Smooth muscle cell (in vitro differentiated cells): ENCODE results near the gene ALG11. TPM values are rescaled to one million over a fixed set of nuclear protein-coding genes. Genes with fewer than 3 reads are reported as not detected.
A peak's percentile ranks its signal among the peaks of the same experiment; 100 is the strongest.

Experiments used
- DNase-seq: peaks from one replicate; lab custom pipeline; 2025; ENCODE audit not compliant: unreplicated experiment; lab: John Stamatoyannopoulos, UW
- H2AFZ ChIP-seq: fragments of 200-600 bp; sonication (generic); 2 replicates; pipeline ENCODE4 v1.6.0; 2016; ENCODE audit warnings: antibody characterized with exemption, low read depth, mild to moderate bottlenecking
- H3F3A ChIP-seq: fragments of 200-600 bp; sonication (generic); 2 replicates; pipeline ENCODE4 v1.6.0; 2017; ENCODE audit warnings: antibody characterized with exemption, low read depth
- H3K27ac ChIP-seq: fragments of 200-600 bp; sonication (generic); 2 replicates; pipeline ENCODE4 v1.5.1; 2016; ENCODE audit warnings: low read depth, mild to moderate bottlenecking
- H3K27me3 ChIP-seq: fragments of 200-600 bp; sonication (generic); 2 replicates; pipeline ENCODE4 v1.6.1; 2016; ENCODE audit warnings: low read depth, mild to moderate bottlenecking
- H3K36me3 ChIP-seq: fragments of 200-600 bp; sonication (generic); 2 replicates; pipeline ENCODE4 v1.5.1; 2016; ENCODE audit warnings: low read depth
- H3K4me1 ChIP-seq: fragments of 200-600 bp; sonication (generic); 2 replicates; pipeline ENCODE4 v1.5.1; 2016; ENCODE audit warnings: low read depth
- H3K4me2 ChIP-seq: fragments of 200-600 bp; sonication (generic); 2 replicates; pipeline ENCODE4 v1.6.0; 2016; ENCODE audit warnings: mild to moderate bottlenecking
- H3K4me3 ChIP-seq: fragments of 200-600 bp; sonication (generic); 2 replicates; pipeline ENCODE4 v1.5.1; 2016; ENCODE audit warnings: mild to moderate bottlenecking
- H3K79me2 ChIP-seq: fragments of 200-600 bp; sonication (generic); 2 replicates; pipeline ENCODE4 v1.6.0; 2016; ENCODE audit warnings: low read depth, mild to moderate bottlenecking
- H3K9ac ChIP-seq: fragments of 200-600 bp; sonication (generic); 2 replicates; pipeline ENCODE4 v1.6.0; 2016; ENCODE audit warnings: low read depth
- H3K9me3 ChIP-seq: fragments of 200-600 bp; sonication (generic); replicated peaks from 2 replicates; pipeline ENCODE4 v1.5.1; 2016; ENCODE audit warnings: low read depth
- H4K20me1 ChIP-seq: fragments of 200-600 bp; sonication (generic); 2 replicates; pipeline ENCODE4 v1.6.0; 2016; ENCODE audit warnings: low read depth
- WGBS: methylation state at CpG from one replicate; pipeline ENCODE4 v1.1.7; 2016; ENCODE audit warnings: low lambda C conversion rate; 5-methylcytosine and 5-hydroxymethylcytosine counted together
- polyA plus RNA-seq: library from polyadenylated mRNA; unstranded; fragments of >200 nt; fragmentation: Nextera tagmentation; extraction: Ambion mirVana; gene quantifications from 2 replicates; pipeline ENCODE4 v1.2.1, GENCODE V29; 2016
- total RNA-seq: library from RNA; depleted of rRNA; stranded (reverse); fragments of >200 nt; gene quantifications from 2 replicates; pipeline ENCODE4 v1.2.3, GENCODE V29; 2014
- TF ChIP-seq, protein P1 (sequence below): fragments of 200-600 bp; sonication (generic); IDR thresholded peaks from 2 replicates; pipeline ENCODE4 v1.5.1; 2017; ENCODE audit warnings: borderline replicate concordance, mild to moderate bottlenecking, antibody characterized with exemption; ENCODE audit not compliant: insufficient read depth, poor library complexity, severe bottlenecking

The ALG11 gene
- total and polyA plus RNA-seq, 2 experiments from 2014 or later = 28.4 to 34.7 TPM

DNA sequence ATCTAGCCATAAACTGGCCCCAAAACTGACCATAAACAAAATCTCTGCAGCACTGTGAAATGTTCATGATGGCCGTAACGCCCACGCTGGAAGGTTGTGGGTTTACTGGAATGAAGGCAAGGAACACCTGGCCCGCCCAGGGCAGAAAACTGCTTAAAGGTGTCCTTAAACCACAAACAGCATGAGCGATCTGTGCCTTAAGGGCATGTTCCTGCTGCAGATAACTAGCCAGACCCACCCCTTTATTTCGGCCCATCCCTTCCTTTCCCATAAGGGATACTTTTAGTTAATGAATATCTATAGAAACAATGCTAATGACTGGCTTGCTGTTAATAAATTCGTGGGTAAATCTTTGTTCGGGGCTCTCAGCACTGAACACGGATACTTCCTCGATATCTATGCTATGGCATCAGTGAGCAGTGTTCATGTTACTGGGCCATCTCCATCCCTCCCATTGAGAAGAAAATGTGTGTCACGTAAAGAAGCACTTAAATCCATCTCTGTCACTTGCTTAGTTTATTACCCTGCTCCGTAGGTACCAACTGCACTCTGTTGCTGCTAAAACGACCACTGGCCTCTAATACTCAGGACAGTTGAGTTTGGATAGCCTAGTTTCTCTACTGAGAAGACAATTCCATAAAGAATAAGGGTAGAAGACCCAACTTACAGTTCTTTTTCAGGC lies 6.2 kb upstream of the ALG11 start:
- no peaks in the 10 kb centered on the region for H3F3A ChIP-seq
- H4K20me1 ChIP-seq = peaks cover 13% of the 10 kb centered on the region
- no peak for DNase-seq
- no peaks in the 10 kb centered on the region for H3K27me3 ChIP-seq
- no peak overlapping the region for H2AFZ ChIP-seq
- no peaks in the 10 kb centered on the region for H3K9me3 ChIP-seq
- peaks cover 5% of the 10 kb centered on the region for H3K4me1 ChIP-seq
- WGBS = 84% methylated on average over 13 of the region's 13 CpGs
- peaks cover 95% of the 10 kb centered on the region for H3K79me2 ChIP-seq
- no peak overlapping the region for H3K27ac ChIP-seq
- H3K36me3 ChIP-seq = no peaks in the 10 kb centered on the region
- H3K4me3 ChIP-seq = no peak overlapping the region
- no peak overlapping the region for H3K9ac ChIP-seq
- H3K4me2 ChIP-seq = no peak overlapping the region
- TF ChIP-seq, protein P1, sequence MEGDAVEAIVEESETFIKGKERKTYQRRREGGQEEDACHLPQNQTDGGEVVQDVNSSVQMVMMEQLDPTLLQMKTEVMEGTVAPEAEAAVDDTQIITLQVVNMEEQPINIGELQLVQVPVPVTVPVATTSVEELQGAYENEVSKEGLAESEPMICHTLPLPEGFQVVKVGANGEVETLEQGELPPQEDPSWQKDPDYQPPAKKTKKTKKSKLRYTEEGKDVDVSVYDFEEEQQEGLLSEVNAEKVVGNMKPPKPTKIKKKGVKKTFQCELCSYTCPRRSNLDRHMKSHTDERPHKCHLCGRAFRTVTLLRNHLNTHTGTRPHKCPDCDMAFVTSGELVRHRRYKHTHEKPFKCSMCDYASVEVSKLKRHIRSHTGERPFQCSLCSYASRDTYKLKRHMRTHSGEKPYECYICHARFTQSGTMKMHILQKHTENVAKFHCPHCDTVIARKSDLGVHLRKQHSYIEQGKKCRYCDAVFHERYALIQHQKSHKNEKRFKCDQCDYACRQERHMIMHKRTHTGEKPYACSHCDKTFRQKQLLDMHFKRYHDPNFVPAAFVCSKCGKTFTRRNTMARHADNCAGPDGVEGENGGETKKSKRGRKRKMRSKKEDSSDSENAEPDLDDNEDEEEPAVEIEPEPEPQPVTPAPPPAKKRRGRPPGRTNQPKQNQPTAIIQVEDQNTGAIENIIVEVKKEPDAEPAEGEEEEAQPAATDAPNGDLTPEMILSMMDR = no peak

DNA sequence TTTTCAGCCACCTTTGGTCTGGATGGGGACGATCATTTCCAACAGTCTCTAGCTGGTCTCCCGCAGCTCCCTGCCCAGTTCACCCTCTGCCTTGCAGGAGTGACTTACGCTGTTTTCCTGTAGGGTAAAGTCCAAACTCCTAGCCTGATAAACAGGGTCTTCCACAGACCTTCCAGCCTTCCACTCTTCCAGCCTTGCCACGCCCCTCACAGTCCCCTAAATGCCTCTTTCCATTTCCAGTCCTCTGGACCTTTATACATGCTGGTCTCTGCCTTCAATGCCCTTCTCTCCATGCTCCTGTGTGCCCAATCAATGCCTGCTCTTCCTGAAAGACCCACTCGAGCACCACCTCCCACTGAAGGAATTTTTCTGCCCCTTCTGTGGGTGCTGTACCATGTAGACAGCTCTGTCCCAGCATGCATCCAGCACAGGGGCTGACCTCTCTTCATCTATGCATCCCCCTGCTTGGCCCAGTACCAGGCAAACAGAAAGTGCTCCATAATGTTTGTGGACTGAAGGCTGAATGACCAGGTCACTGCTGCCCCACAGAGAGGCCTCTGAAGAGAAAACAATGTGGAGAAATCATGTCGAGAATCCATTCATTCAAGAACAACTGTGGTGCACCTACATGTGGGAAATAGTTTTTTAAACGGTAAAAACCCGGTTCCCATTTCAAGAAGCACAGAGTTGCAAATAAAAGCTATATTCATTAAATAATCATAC lies 5.5 kb upstream of the ALG11 start:
- WGBS = 90% methylated on average over 8 of the region's 8 CpGs
- H3F3A ChIP-seq = no peaks in the 10 kb centered on the region
- peaks cover 8% of the 10 kb centered on the region for H4K20me1 ChIP-seq
- H3K79me2 ChIP-seq = peaks cover 95% of the 10 kb centered on the region
- H3K9me3 ChIP-seq = no peaks in the 10 kb centered on the region
- H3K27me3 ChIP-seq = no peaks in the 10 kb centered on the region
- H3K4me1 ChIP-seq = peaks cover 6% of the 10 kb centered on the region
- no peak overlapping the region for H3K4me3 ChIP-seq
- DNase-seq = no peak
- H3K36me3 ChIP-seq = no peaks in the 10 kb centered on the region
- H3K9ac ChIP-seq = no peak overlapping the region
- no peak overlapping the region for H3K4me2 ChIP-seq
- no peak overlapping the region for H2AFZ ChIP-seq
- H3K27ac ChIP-seq = no peak overlapping the region
- TF ChIP-seq, protein P1 = no peak

DNA sequence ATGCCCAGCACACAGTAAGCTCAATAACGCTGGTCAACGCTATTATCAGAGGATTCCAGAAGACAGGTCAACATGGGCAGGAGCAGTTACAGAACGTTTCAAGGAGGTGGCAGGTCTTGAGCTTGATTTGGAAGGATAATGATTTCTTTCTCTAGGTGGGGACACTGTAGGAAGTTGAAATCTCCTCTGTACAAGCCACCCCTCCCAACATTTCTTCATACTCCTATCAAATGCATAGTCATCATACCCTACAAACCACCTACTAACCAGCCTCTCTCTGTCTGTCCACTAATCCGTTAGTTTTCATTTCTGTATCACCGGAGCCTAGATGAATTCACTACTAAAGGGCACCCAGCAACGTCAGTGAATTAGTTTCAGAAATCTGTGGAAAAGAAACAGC lies 2.3 kb upstream of the ALG11 start:
- no peaks in the 10 kb centered on the region for H3F3A ChIP-seq
- H3K9me3 ChIP-seq = no peaks in the 10 kb centered on the region
- no peaks in the 10 kb centered on the region for H3K36me3 ChIP-seq
- peak overlapping the region; percentile 93 for H2AFZ ChIP-seq
- peak overlapping the region; percentile 89 for H3K4me2 ChIP-seq
- DNase-seq = no peak
- H3K9ac ChIP-seq = no peak overlapping the region
- H3K79me2 ChIP-seq = peaks cover 97% of the 10 kb centered on the region
- H4K20me1 ChIP-seq = peaks cover 4% of the 10 kb centered on the region
- H3K27ac ChIP-seq = no peak overlapping the region
- TF ChIP-seq, protein P1 = no peak
- peaks cover 17% of the 10 kb centered on the region for H3K4me1 ChIP-seq
- H3K27me3 ChIP-seq = no peaks in the 10 kb centered on the region
- 48% methylated on average over 6 of the region's 6 CpGs for WGBS
- H3K4me3 ChIP-seq = peak overlapping the region; percentile 94
